T-cell (primary cell): ENCODE measurements around the gene POLG. TPM values are rescaled to one million over a fixed set of nuclear protein-coding genes. Genes with fewer than 3 reads are reported as not detected.

Experiments used
- ATAC-seq, 4 experiments: fragments of 200-7000 bp in 3 of 4; fragments of 150-1000 bp in 1 of 4; cut with Tn5 transposase; replicated peaks in 1 of 4; 1 replicate in 3 of 4; 2 replicates in 1 of 4; pipeline ENCODE4 v1.10.0; 2021; ENCODE audit warnings: moderate library complexity in 3 of 4, mild to moderate bottlenecking in 2 of 4, moderate number of reproducible peaks in 1 of 4
- CTCF ChIA-PET, 2 donors: fragments of 300-600 bp; sonication (Branson Sonifier 250); formaldehyde crosslinking; loops; one replicate each; lab custom pipeline; 2022; ENCODE audit warnings: antibody characterized with exemption in 2 of 2; lab: Charles Lee
- POLR2A ChIA-PET, 2 donors: fragments of 300-600 bp; sonication (Branson Sonifier 250); formaldehyde crosslinking; loops; one replicate each; lab custom pipeline; 2022; ENCODE audit warnings: antibody characterized with exemption in 2 of 2; lab: Charles Lee
- DNase-seq, 35 experiments: peaks; one replicate each; pipeline versions ENCODE4 v3.0.0 to v3.0.0-alpha.2; 2013 to 2023
- H3K27ac ChIP-seq: one replicate; pipeline ENCODE4 v1.5.1; 2013; ENCODE audit warnings: low read length
- H3K27me3 ChIP-seq, 2 experiments: replicated peaks in 1 of 2; 1 replicate in 1 of 2; 2 replicates in 1 of 2; pipeline versions ENCODE4 v1.6.1 to v1.7.0; 2013; ENCODE audit warnings: low read length in 1 of 2, mixed read lengths in 1 of 2; ENCODE audit not compliant: control insufficient read depth in 2 of 2, insufficient read depth in 2 of 2; ENCODE audit errors: extremely low read depth in 1 of 2
- H3K36me3 ChIP-seq, 2 donors: 1 replicate in 1 of 2; 2 replicates in 1 of 2; pipeline versions ENCODE4 v1.6.1 to v1.7.0; 2013; ENCODE audit warnings: low read length in 1 of 2; ENCODE audit not compliant: control insufficient read depth in 2 of 2, insufficient read depth in 1 of 2; ENCODE audit errors: extremely low read depth in 1 of 2
- H3K4me1 ChIP-seq, 2 experiments: 1 replicate in 1 of 2; 2 replicates in 1 of 2; pipeline versions ENCODE4 v1.6.1 to v1.7.0; 2013; ENCODE audit warnings: low read length in 2 of 2, mixed read lengths in 1 of 2; ENCODE audit not compliant: insufficient read depth in 2 of 2, control insufficient read depth in 1 of 2; ENCODE audit errors: extremely low read depth in 1 of 2
- H3K4me3 ChIP-seq, 2 donors: 1 replicate in 1 of 2; 2 replicates in 1 of 2; pipeline versions ENCODE4 v1.5.1 to v1.7.0; 2013; ENCODE audit warnings: mild to moderate bottlenecking in 2 of 2, low read length in 1 of 2, moderate library complexity in 1 of 2; ENCODE audit not compliant: control insufficient read depth in 1 of 2; ENCODE audit errors: extremely low read depth in 1 of 2
- H3K9me3 ChIP-seq: 2 replicates; pipeline ENCODE4 v1.7.0; 2013
- H3K27ac Mint-ChIP-seq, 2 donors: one replicate each; pipeline ENCODE4 v1.8.0; 2020 to 2021; ENCODE audit warnings: mild to moderate bottlenecking in 2 of 2, mixed read lengths in 2 of 2
- H3K27me3 Mint-ChIP-seq, 2 donors: one replicate each; pipeline ENCODE4 v1.8.0; 2021 to 2022; ENCODE audit warnings: mixed read lengths in 2 of 2
- H3K36me3 Mint-ChIP-seq: one replicate; pipeline ENCODE4 v1.8.0; 2021; ENCODE audit warnings: mixed read lengths
- H3K4me1 Mint-ChIP-seq, 3 donors: one replicate each; pipeline ENCODE4 v1.8.0; 2020 to 2022; ENCODE audit warnings: mixed read lengths in 3 of 3, mild to moderate bottlenecking in 1 of 3
- H3K4me3 Mint-ChIP-seq, 3 donors: one replicate each; pipeline ENCODE4 v1.8.0; 2020 to 2022; ENCODE audit warnings: mild to moderate bottlenecking in 3 of 3, mixed read lengths in 3 of 3, moderate library complexity in 3 of 3
- H3K9me3 Mint-ChIP-seq, 3 donors: one replicate each; pipeline ENCODE4 v1.8.0; 2020 to 2022; ENCODE audit warnings: mixed read lengths in 3 of 3
- WGBS: methylation state at CpG from one replicate; pipeline ENCODE4 v1.1.5; 2013; ENCODE audit warnings: missing lambda C conversion rate; ENCODE audit not compliant: insufficient coverage; 5-methylcytosine and 5-hydroxymethylcytosine counted together
- total RNA-seq, 35 experiments: library from RNA in 6 of 35; stranded (reverse) in 6 of 35; fragments of 120-200 nt in 1 of 35; gene quantifications; one replicate each; pipeline versions ENCODE4 v1.2.1 to v1.2.4 and lab custom pipeline; 2013 to 2026

Gene POLG
- total RNA-seq, 5 donors from 2014 or later (not counting 1 experiment from before 2014, with no cell fraction given) = 136 to 171 (median 165) TPM

DNA sequence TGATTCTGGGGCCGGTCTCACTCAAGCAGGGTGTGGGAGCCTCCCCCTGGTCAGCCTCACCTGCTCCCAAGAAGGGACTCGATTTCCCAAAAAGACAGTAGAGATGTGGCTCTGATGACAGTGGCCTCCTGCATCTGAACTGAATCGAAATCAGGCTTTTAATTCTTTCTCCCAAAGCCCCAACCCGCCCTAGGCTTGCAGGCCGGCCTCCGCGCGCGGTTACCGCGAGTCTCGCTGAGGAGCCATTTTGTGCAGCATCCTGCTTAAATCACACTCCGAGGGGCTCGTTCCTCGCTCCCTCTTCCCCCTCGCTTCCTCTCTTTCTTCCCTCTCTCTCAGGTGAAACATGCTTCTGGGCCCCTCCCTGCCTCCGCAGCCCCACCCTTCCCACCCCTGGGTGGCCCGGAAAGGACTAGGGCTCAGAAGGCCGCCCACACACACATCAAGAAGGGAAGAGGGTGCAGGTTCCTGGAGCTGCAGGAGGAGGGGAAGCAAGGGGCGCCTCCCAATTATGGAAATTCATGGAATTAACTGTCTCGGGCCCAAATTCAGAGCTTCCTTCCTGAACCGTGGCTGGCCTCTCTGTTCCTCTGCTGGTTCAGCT lies 30.9 kb upstream of the POLG start:
- Histone ChIP-seq H3K36me3 (no peaks in the 10 kb centered on the region), H3K4me3 (no peak overlapping the region), H3K9me3 (no peaks in the 10 kb centered on the region), H3K27me3 (peaks cover 21 to 99% of the 10 kb centered on the region in 2 experiments), H3K27ac (no peak overlapping the region), H3K4me1 (peaks cover 0 to 33% of the 10 kb centered on the region in 2 experiments)
- ChIA-PET CTCF (interaction anchor here in 1 of 2 donors (0.7 kb wide), 1 partner anchor 11 kb away, joined by 4 read pairs; no protein-coding TSS in a partner anchor), POLR2A (no interaction called here)
- no peak for DNase-seq
- H3K4me3 Mint-ChIP-seq = no peak overlapping the region
- H3K4me1 Mint-ChIP-seq = peaks cover 16 to 33% (median 24%) of the 10 kb centered on the region in 3 donors
- no peaks in the 10 kb centered on the region for H3K9me3 Mint-ChIP-seq
- 40% methylated on average over 13 of the region's 22 CpGs for WGBS
- H3K36me3 Mint-ChIP-seq = no peaks in the 10 kb centered on the region
- H3K27ac Mint-ChIP-seq = no peak overlapping the region
- H3K27me3 Mint-ChIP-seq = peaks cover 63 to 84% of the 10 kb centered on the region in 2 donors
- no peak for ATAC-seq

DNA sequence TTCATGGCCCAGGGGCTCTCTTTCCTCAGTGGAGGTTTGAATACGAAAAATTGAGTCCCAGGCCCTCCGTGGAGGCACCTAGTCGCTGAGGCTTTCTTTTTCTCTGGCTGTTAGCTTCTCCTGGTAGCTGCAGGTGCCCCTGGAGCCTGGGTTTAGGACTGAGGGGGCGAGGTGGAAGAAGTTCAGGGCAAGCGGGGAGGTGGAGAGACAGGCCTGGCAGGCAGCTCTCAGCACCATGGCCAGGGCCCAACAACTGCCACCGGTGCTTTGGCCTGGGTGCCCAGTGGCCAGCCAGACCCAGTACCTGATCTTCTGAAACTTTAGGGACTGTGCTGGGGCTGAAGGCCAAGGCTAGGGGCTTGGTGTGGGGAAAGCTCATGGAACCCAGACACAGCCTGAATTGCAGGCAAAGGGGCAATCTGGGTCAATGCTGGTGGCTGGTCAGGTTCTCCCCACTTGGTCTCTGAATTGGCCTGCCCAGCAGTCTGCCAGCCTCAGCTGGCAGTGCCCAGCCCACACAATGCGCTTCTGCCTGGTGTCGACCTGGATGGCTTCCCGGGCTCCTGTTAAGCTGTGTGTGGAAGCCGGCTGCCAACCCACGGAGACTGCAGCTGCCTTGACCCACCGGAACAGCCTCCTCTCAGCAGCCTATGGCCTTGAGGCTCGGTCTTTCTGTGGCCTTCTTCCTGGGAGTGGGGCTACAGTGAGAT lies 30.3 kb upstream of the POLG start:
- CTCF ChIA-PET = no interaction called here
- ATAC-seq = no peak

DNA sequence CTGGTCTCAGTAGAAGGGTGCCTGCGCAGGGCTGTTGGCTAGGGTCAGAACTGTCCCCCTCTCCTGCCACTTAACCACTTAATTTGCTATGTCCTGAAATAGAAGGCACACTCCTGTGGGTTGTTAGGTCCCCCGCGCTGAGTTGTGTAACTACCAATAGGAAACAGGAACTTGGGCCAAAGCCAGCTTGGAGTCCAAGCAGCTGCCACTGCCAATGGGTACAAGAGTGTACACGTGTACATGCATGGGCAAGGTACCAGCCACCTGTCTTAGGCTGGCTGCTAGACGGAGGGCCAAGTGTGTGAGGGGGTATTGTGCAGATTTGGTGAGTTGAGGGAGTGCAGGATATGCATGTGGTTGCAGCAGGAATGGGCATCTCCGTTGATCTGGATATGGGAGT lies 29.7 kb upstream of the POLG start:
- ATAC-seq (no peak), DNase-seq (no peak)
- Mint-ChIP-seq H3K27me3 (peaks cover 70 to 83% of the 10 kb centered on the region in 2 donors), H3K27ac (no peak overlapping the region), H3K4me1 (peaks cover 18 to 30% (median 23%) of the 10 kb centered on the region in 3 donors), H3K36me3 (no peaks in the 10 kb centered on the region), H3K9me3 (no peaks in the 10 kb centered on the region), H3K4me3 (no peak overlapping the region)
- no peak overlapping the region for H3K27ac ChIP-seq
- peaks cover 0 to 36% of the 10 kb centered on the region in 2 experiments for H3K4me1 ChIP-seq
- H3K4me3 ChIP-seq = no peak overlapping the region
- H3K27me3 ChIP-seq = peaks cover 18 to 99% of the 10 kb centered on the region in 2 experiments
- H3K36me3 ChIP-seq = no peaks in the 10 kb centered on the region
- WGBS = 20% methylated on average over 4 of the region's 6 CpGs
- CTCF ChIA-PET = no interaction called here
- no peaks in the 10 kb centered on the region for H3K9me3 ChIP-seq
- POLR2A ChIA-PET = no interaction called here

More for the DNA sequence above, 30.3 kb upstream of the POLG start:
- Mint-ChIP-seq H3K27me3 (peaks cover 70 to 83% of the 10 kb centered on the region in 2 donors), H3K36me3 (no peaks in the 10 kb centered on the region), H3K9me3 (no peaks in the 10 kb centered on the region), H3K4me3 (no peak overlapping the region), H3K27ac (no peak overlapping the region), H3K4me1 (peaks cover 19 to 32% (median 22%) of the 10 kb centered on the region in 3 donors)
- POLR2A ChIA-PET = no interaction called here
- Histone ChIP-seq H3K27me3 (peaks cover 18 to 99% of the 10 kb centered on the region in 2 experiments), H3K9me3 (no peaks in the 10 kb centered on the region), H3K27ac (no peak overlapping the region), H3K36me3 (no peaks in the 10 kb centered on the region), H3K4me1 (peaks cover 0 to 32% of the 10 kb centered on the region in 2 experiments), H3K4me3 (no peak overlapping the region)
- no peak for DNase-seq
- 30% methylated on average over 9 of the region's 13 CpGs for WGBS

DNA sequence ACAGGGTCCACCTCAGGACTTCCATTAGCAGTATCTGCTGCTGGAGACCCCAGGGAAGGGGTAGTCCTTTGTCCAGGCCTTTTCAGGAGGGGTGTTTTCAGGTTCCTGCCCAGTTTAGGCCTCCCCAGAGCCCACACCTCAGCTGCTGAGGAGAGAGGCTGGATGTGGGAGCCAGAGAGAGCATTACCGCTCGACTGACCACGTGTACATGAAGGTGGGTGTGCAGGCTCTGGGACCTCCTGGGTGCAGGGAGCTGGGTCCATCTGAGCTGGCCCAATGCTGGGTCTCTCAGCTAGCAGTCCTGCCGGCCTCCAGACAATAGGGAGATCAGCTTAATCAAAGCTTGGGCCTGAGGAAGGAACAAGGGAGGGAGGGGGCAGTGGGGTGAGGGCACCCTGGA lies 29.1 kb upstream of the POLG start:
- Mint-ChIP-seq H3K27me3 (peaks cover 64 to 80% of the 10 kb centered on the region in 2 donors), H3K9me3 (no peaks in the 10 kb centered on the region), H3K27ac (no peak overlapping the region), H3K36me3 (no peaks in the 10 kb centered on the region), H3K4me3 (peak overlapping the region in 1 of 3 donors; percentile 33), H3K4me1 (peaks cover 18 to 27% (median 23%) of the 10 kb centered on the region in 3 donors)
- Histone ChIP-seq H3K4me3 (no peak overlapping the region), H3K4me1 (peaks cover 0 to 42% of the 10 kb centered on the region in 2 experiments), H3K9me3 (no peaks in the 10 kb centered on the region), H3K27me3 (peaks cover 18 to 99% of the 10 kb centered on the region in 2 experiments), H3K27ac (no peak overlapping the region), H3K36me3 (no peaks in the 10 kb centered on the region)
- ChIA-PET CTCF (no interaction called here), POLR2A (no interaction called here)
- no peak for ATAC-seq
- DNase-seq = no peak
- 25% methylated on average over 4 of the region's 4 CpGs for WGBS

DNA sequence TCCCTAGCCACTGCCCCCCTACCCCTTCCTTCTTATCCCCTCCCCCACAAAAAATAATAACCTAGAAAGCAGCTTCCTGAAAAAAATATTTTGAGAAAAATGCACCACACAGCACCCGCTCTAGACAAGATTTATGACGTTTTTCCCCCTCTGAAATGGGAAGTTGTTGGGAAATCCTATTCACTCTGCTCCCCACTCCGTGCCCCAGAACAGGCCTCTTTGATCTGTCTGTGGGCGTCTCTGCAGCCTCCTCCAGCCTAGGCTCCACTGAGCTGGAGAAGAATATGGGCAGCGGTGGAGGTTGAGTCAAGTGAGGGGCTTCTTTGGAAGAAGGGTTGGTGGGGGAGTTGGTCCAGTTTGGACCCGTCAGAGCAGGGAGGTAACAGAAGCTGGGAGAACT lies 28.5 kb upstream of the POLG start:
- Mint-ChIP-seq H3K9me3 (no peaks in the 10 kb centered on the region), H3K27me3 (peaks cover 69 to 81% of the 10 kb centered on the region in 2 donors), H3K36me3 (no peaks in the 10 kb centered on the region), H3K4me1 (peaks cover 21 to 30% (median 29%) of the 10 kb centered on the region in 3 donors), H3K4me3 (peak overlapping the region in 1 of 3 donors; percentile 33), H3K27ac (no peak overlapping the region)
- ATAC-seq = no peak
- peaks cover 0 to 48% of the 10 kb centered on the region in 2 experiments for H3K4me1 ChIP-seq
- POLR2A ChIA-PET = interaction anchor here in 1 of 2 donors (0.6 kb wide), 1 partner anchor 30 kb away, joined by 6 read pairs; no protein-coding TSS in a partner anchor
- no peak for DNase-seq
- H3K4me3 ChIP-seq = no peak overlapping the region
- H3K27ac ChIP-seq = no peak overlapping the region
- H3K36me3 ChIP-seq = no peaks in the 10 kb centered on the region
- H3K9me3 ChIP-seq = no peaks in the 10 kb centered on the region
- H3K27me3 ChIP-seq = peaks cover 21 to 99% of the 10 kb centered on the region in 2 experiments
- CTCF ChIA-PET = no interaction called here
- 19% methylated on average over 3 of the region's 6 CpGs for WGBS

DNA sequence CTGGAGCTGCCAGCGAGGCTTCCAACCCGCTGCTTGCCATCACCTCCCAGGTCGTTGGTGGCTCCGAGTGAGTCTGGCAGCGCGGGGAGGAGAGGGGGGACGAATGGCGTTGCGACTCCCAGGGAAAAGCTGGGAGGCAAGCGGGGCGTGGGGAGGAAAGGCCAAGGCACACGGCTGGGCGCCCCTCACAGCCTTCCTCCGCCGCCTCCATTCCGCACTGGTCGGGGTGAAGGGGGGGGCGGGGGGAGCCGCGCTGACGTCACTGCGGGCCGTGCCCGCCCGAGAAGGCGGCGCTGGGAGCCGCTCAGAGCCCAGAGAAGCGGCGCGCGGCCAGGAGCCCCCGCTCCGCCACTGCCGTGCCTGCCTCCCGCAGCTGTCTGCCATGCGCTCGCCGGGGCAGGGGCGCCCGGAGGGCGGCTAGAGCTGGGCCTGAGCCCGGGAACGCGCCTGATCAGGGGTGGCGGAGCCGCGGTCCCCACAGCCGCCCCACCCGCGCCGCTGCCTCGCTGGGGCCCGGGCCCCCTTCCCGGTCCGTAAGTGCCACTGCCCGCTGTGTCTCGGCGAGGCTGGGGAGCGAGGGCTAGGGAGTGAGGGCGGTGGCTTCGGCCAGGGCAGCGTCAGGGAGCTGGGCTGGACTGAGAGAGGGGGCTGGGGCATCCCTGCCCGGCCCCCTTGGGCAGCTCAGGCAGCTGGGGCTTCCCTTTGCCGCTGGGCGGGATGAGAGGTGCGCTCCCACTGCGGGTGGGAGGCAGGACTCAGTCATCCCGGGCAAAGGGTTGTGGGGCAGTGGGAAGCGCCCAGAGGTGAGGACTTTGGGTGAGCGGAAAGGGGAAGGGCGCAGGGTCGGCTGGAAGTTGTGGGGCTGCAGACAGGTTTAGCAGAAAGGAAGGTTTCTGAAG lies 27.8 kb upstream of the POLG start:
- no peaks in the 10 kb centered on the region for H3K36me3 ChIP-seq
- CTCF ChIA-PET = interaction anchor here in 1 of 2 donors (1.3 kb wide), 1 partner anchor 55 kb away, joined by 3 read pairs; no protein-coding TSS in a partner anchor
- 7% methylated on average over 65 of the region's 73 CpGs for WGBS
- H3K4me3 ChIP-seq = peak overlapping the region in 1 of 2 donors; percentile 32
- no peak overlapping the region for H3K27ac Mint-ChIP-seq
- H3K36me3 Mint-ChIP-seq = no peaks in the 10 kb centered on the region
- peak in 1 of 35 experiments; percentile 47 for DNase-seq
- H3K27ac ChIP-seq = no peak overlapping the region
- H3K9me3 Mint-ChIP-seq = no peaks in the 10 kb centered on the region
- H3K27me3 Mint-ChIP-seq = peaks cover 74 to 84% of the 10 kb centered on the region in 2 donors
- no peaks in the 10 kb centered on the region for H3K9me3 ChIP-seq
- ATAC-seq = no peak
- POLR2A ChIA-PET = no interaction called here
- peak overlapping the region in 1 of 3 donors; percentile 53 for H3K4me3 Mint-ChIP-seq
- H3K27me3 ChIP-seq = peaks cover 21 to 99% of the 10 kb centered on the region in 2 experiments
- peaks cover 21 to 30% (median 29%) of the 10 kb centered on the region in 3 donors for H3K4me1 Mint-ChIP-seq
- peaks cover 0 to 44% of the 10 kb centered on the region in 2 experiments for H3K4me1 ChIP-seq
